ENCODE data around the gene ADRM1.

The ADRM1 gene

GRCh38 chr20:62312662-62312977 lies 9.8 kb downstream of the ADRM1 start:
- no peak for DNase-seq

- DNase-seq: no peak
Measured at GRCh38 chr20:62313021-62313420, 10.2 kb downstream of the ADRM1 start.

- DNase-seq: no peak
Measured at GRCh38 chr20:62313460-62314338, 10.9 kb downstream of the ADRM1 start.

- no peak for DNase-seq
Measured at GRCh38 chr20:62314339-62314638, 11.5 kb downstream of the ADRM1 start.

GRCh38 chr20:62314711-62315302 lies 12.0 kb downstream of the ADRM1 start:
- no peak for DNase-seq

GRCh38 chr20:62315773-62316172 lies 13.0 kb downstream of the ADRM1 start:
- DNase-seq: no peak

GRCh38 chr20:62316331-62317166 lies 13.8 kb downstream of the ADRM1 start:
- DNase-seq: no peak

- no peak for DNase-seq
Measured at GRCh38 chr20:62317167-62317655, 14.4 kb downstream of the ADRM1 start.

- no peak for DNase-seq
Measured at GRCh38 chr20:62318400-62319345, 15.9 kb downstream of the ADRM1 start.

GRCh38 chr20:62319346-62319909 lies 16.6 kb downstream of the ADRM1 start:
- no peak for DNase-seq

GRCh38 chr20:62320581-62321354 lies 18.0 kb downstream of the ADRM1 start:
- no peak for DNase-seq

GRCh38 chr20:62321521-62321948 lies 18.7 kb downstream of the ADRM1 start:
- DNase-seq: no peak

- DNase-seq: no peak
Measured at GRCh38 chr20:62321975-62322374, 19.2 kb downstream of the ADRM1 start.

- no peak for DNase-seq
Measured at GRCh38 chr20:62322492-62323041, 19.8 kb downstream of the ADRM1 start.

GRCh38 chr20:62323146-62323979 lies 20.6 kb downstream of the ADRM1 start:
- no peak for DNase-seq

GRCh38 chr20:62323980-62324906 lies 21.4 kb downstream of the ADRM1 start:
- no peak for DNase-seq

GRCh38 chr20:62325172-62325905 lies 22.5 kb downstream of the ADRM1 start:
- DNase-seq: no peak

- no peak for DNase-seq
Measured at GRCh38 chr20:62326559-62326958, 23.8 kb downstream of the ADRM1 start.
